PC-9 (cell line): ENCODE results near the gene MPIG6B. TPM values are rescaled to one million over a fixed set of nuclear protein-coding genes. Genes with fewer than 3 reads are reported as not detected.

Source experiments
- BruUV-seq: library from RNA; stranded (reverse); fragments of 400-500 nt; replicated peaks from 2 replicates; lab custom pipeline; 2021; lab: Mats Ljungman, UMichigan
- CTCF ChIA-PET: fragments of 300-600 bp; sonication (Branson Sonifier 250); formaldehyde crosslinking; loops from one replicate; lab custom pipeline; 2022; ENCODE audit warnings: antibody characterized with exemption; lab: Charles Lee
- POLR2A ChIA-PET: fragments of 300-600 bp; sonication (Branson Sonifier 250); formaldehyde crosslinking; loops from one replicate; lab custom pipeline; 2022; ENCODE audit warnings: antibody characterized with exemption; ENCODE audit not compliant: unreplicated experiment; lab: Charles Lee
- DNase-seq, 2 experiments: peaks; one replicate each; pipeline versions ENCODE4 v3.0.0 to v3.0.0-alpha.2; 2015 to 2022; ENCODE audit warnings: mixed read lengths in 1 of 2
- H2AFZ ChIP-seq: fragments of 200-600 bp; sonication (generic); 2 replicates; pipeline ENCODE4 v1.8.1; 2017; ENCODE audit warnings: antibody characterized with exemption
- H3F3A ChIP-seq: fragments of 200-600 bp; sonication (generic); 2 replicates; pipeline ENCODE4 v1.8.1; 2017; ENCODE audit warnings: antibody characterized with exemption, mild to moderate bottlenecking, low read depth; ENCODE audit not compliant: insufficient read depth
- H3K27ac ChIP-seq: fragments of 200-600 bp; sonication (generic); 2 replicates; pipeline ENCODE4 v1.6.1; 2016; ENCODE audit warnings: mixed run types
- H3K27me3 ChIP-seq: fragments of 200-600 bp; sonication (generic); 2 replicates; pipeline ENCODE4 v1.6.1; 2016; ENCODE audit warnings: low read depth, mixed run types; ENCODE audit not compliant: insufficient read depth
- H3K36me3 ChIP-seq: fragments of 200-600 bp; sonication (generic); 2 replicates; pipeline ENCODE4 v1.6.1; 2016; ENCODE audit warnings: low read depth, mixed run types
- H3K4me1 ChIP-seq: fragments of 200-600 bp; sonication (generic); replicated peaks from 2 replicates; pipeline ENCODE4 v1.6.1; 2016; ENCODE audit warnings: mixed run types; ENCODE audit not compliant: insufficient read depth
- H3K4me2 ChIP-seq: fragments of 200-600 bp; sonication (generic); 2 replicates; pipeline ENCODE4 v1.6.1; 2017; ENCODE audit warnings: mixed run types
- H3K4me3 ChIP-seq: fragments of 200-600 bp; sonication (generic); 2 replicates; pipeline ENCODE4 v1.6.1; 2016; ENCODE audit warnings: mixed run types
- H3K79me2 ChIP-seq: fragments of 200-600 bp; sonication (generic); 2 replicates; pipeline ENCODE4 v1.6.1; 2017; ENCODE audit warnings: low read depth, mixed run types
- H3K9me2 ChIP-seq: fragments of 200-600 bp; sonication (generic); 2 replicates; pipeline ENCODE4 v1.8.1; 2017; ENCODE audit warnings: mild to moderate bottlenecking; ENCODE audit not compliant: insufficient read depth
- H3K9me3 ChIP-seq: fragments of 200-600 bp; sonication (generic); 2 replicates; pipeline ENCODE4 v1.8.1; 2016; ENCODE audit warnings: low read depth; ENCODE audit not compliant: insufficient read depth
- H4K20me1 ChIP-seq: fragments of 200-600 bp; sonication (generic); 2 replicates; pipeline ENCODE4 v1.8.1; 2017; ENCODE audit not compliant: insufficient read depth
- EZH2 ChIP-seq: fragments of 200-600 bp; sonication (generic); IDR thresholded peaks from 2 replicates; pipeline ENCODE4 v1.8.0; 2017; ENCODE audit warnings: antibody characterized with exemption, low read depth
- intact Hi-C: fragments of 100-400 bp; cut with micrococcal nuclease; formaldehyde crosslinking; loops from one replicate; pipeline ENCODE4 v1.10.0; 2022; ENCODE audit not compliant: unreplicated experiment
- total RNA-seq: library from RNA; stranded (reverse); gene quantifications from 2 replicates; pipeline ENCODE4 v1.2.3, GENCODE V29; 2021
- TF ChIP-seq, protein P1 (sequence below): fragments of 200-600 bp; sonication (generic); conservative IDR thresholded peaks from 2 replicates; pipeline ENCODE4 v1.6.1; 2017; ENCODE audit warnings: mixed run types, antibody characterized with exemption, mild to moderate bottlenecking, moderate library complexity

The MPIG6B gene
- total RNA-seq, 1 experiment from 2014 or later = 0.59 TPM

DNA sequence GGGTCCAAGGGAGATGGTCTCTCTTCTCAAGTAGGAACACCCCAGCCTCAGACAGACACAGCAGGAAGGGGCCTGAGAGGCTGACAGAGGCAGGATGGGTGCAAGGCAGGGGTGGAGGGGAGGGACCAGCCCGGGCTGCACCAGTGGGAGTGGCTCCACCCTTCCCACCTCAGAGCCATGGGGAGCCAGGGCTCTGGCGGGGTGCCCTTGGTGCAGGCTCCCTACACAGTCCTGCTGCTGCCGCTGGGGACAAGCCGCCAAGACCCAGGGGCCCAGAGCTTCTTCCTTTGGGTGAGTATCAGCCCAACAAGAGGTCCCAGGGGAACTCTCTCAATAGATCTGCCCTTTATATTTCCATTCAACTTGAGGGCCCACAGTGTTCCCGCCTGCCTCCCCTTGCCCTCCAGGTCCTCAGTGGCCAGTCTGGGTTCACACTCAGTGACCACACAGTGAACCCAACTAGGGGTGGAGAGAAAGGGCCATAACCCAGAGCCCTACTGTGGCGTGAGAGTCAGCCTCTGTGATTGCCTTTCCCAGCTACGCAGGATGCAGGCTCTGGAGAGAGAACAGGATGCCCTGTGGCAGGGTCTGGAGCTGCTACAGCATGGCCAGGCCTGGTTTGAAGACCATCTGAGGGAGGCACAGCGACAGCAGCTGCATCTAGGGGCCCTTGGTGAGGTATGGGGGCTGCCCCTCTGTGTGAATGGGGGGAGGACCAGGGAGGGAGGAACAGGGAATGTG, 39.9 kb downstream of the MPIG6B start:
- intact Hi-C loops = no loop called here
- no peaks in the 10 kb centered on the region for H3K79me2 ChIP-seq
- H4K20me1 ChIP-seq = no peaks in the 10 kb centered on the region
- H3K4me2 ChIP-seq = no peak overlapping the region
- ChIA-PET POLR2A (interaction anchor here (0.6 kb wide), 1 partner anchor 124 kb away, joined by 3 read pairs; no protein-coding TSS in a partner anchor), CTCF (no interaction called here)
- no peaks in the 10 kb centered on the region for H3K9me2 ChIP-seq
- H3K4me1 ChIP-seq = peaks cover 5% of the 10 kb centered on the region; the same call in 1 of the 2 replicates
- no peaks in the 10 kb centered on the region for H3K27me3 ChIP-seq
- H3K9me3 ChIP-seq = no peaks in the 10 kb centered on the region
- no peak overlapping the region for H3K4me3 ChIP-seq
- no peaks in the 10 kb centered on the region for H3K36me3 ChIP-seq
- DNase-seq = no peak
- TF ChIP-seq EZH2 = no peak
- TF ChIP-seq, protein P1, sequence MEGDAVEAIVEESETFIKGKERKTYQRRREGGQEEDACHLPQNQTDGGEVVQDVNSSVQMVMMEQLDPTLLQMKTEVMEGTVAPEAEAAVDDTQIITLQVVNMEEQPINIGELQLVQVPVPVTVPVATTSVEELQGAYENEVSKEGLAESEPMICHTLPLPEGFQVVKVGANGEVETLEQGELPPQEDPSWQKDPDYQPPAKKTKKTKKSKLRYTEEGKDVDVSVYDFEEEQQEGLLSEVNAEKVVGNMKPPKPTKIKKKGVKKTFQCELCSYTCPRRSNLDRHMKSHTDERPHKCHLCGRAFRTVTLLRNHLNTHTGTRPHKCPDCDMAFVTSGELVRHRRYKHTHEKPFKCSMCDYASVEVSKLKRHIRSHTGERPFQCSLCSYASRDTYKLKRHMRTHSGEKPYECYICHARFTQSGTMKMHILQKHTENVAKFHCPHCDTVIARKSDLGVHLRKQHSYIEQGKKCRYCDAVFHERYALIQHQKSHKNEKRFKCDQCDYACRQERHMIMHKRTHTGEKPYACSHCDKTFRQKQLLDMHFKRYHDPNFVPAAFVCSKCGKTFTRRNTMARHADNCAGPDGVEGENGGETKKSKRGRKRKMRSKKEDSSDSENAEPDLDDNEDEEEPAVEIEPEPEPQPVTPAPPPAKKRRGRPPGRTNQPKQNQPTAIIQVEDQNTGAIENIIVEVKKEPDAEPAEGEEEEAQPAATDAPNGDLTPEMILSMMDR = no peak
- H3F3A ChIP-seq = peaks cover 8% of the 10 kb centered on the region; the same call in 1 of the 2 replicates
- no peak overlapping the region for H3K27ac ChIP-seq
- no peak overlapping the region for H2AFZ ChIP-seq
- BruUV-seq = no TSS peak

DNA sequence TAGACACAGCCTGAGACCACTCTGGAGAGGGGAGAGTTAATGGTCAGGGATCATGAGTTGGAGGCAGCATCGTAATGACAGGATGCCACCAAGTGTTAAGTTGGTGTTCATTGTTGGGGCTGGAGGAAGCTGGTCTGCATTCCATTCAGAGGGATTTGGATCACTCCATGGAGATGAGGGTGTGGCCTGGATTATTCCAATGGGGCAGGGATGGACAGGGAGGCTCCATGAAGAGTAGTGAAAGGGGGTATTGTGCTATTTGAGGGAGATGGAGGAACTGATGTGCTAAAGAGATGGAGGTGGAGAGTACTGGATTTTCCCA, 40.4 kb downstream of the MPIG6B start:
- no peak overlapping the region for H3K27ac ChIP-seq
- no peaks in the 10 kb centered on the region for H3K36me3 ChIP-seq
- H3K4me1 ChIP-seq = peaks cover 5% of the 10 kb centered on the region; the same call in 1 of the 2 replicates
- intact Hi-C loops = no loop called here
- H4K20me1 ChIP-seq = no peaks in the 10 kb centered on the region
- ChIA-PET POLR2A (interaction anchor here (0.6 kb wide), 4 partner anchors 9 to 125 kb away, joined by 3 to 7 read pairs (median 4); no protein-coding TSS in a partner anchor), CTCF (no interaction called here)
- no peak overlapping the region for H3K4me2 ChIP-seq
- H3F3A ChIP-seq = peaks cover 8% of the 10 kb centered on the region; the same call in 1 of the 2 replicates
- no peaks in the 10 kb centered on the region for H3K27me3 ChIP-seq
- H2AFZ ChIP-seq = no peak overlapping the region
- no peak for DNase-seq
- H3K9me3 ChIP-seq = no peaks in the 10 kb centered on the region
- TF ChIP-seq EZH2 = no peak
- TF ChIP-seq, protein P1 = no peak
- BruUV-seq = no TSS peak
- H3K4me3 ChIP-seq = no peak overlapping the region
- H3K79me2 ChIP-seq = no peaks in the 10 kb centered on the region
- H3K9me2 ChIP-seq = no peaks in the 10 kb centered on the region

DNA sequence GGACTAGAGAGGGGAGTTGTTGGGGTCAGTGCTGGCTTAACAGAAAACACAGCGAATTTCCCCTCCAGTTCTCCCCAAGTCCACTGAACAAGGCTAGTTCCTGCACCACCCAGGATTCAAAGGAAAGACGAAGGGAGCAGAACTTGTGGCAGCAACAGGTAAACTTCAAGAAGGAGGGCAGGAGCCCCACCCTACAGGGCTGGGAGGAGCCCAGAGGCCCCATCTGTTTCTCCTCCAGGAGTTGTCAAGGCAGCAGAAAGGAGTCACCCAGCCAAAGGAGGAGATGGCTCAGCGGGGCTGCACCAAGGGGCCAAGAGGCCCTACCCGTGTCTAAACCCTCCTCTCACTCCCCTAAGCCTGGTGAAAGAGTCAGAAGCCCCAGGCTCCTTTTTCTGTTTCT, 41.0 kb downstream of the MPIG6B start:
- Histone ChIP-seq H4K20me1 (no peaks in the 10 kb centered on the region), H3K27ac (no peak overlapping the region), H3K27me3 (no peaks in the 10 kb centered on the region), H3K79me2 (no peaks in the 10 kb centered on the region), H3K4me2 (no peak overlapping the region), H3K4me1 (peaks cover 5% of the 10 kb centered on the region; the same call in 1 of the 2 replicates), H2AFZ (no peak overlapping the region), H3K9me3 (no peaks in the 10 kb centered on the region), H3K4me3 (no peak overlapping the region), H3F3A (peaks cover 8% of the 10 kb centered on the region; the same call in 1 of the 2 replicates), H3K36me3 (no peaks in the 10 kb centered on the region), H3K9me2 (no peaks in the 10 kb centered on the region)
- no TSS peak for BruUV-seq
- TF ChIP-seq EZH2 = no peak
- TF ChIP-seq, protein P1 = no peak
- ChIA-PET POLR2A (interaction anchor here (0.6 to 0.7 kb wide), 5 partner anchors 8 to 125 kb away, joined by 3 to 7 read pairs (median 6); no protein-coding TSS in a partner anchor), CTCF (no interaction called here)
- intact Hi-C loops = no loop called here
- DNase-seq = no peak
